Cardiac septum (tissue), 1 donor: ENCODE measurements around the gene IL17B. TPM values are rescaled to one million over a fixed set of nuclear protein-coding genes. Genes with fewer than 3 reads are reported as not detected.

Experiments used
- DNase-seq: peaks from one replicate; pipeline ENCODE4 v3.0.0-alpha.2; 2020; ENCODE audit warnings: low spot score
- intact Hi-C: fragments of 100-400 bp; cut with DNase I; formaldehyde crosslinking; loops from one replicate; pipeline ENCODE4 v1.14.0; 2022
- total RNA-seq: library from RNA; stranded (reverse); fragmentation: NEBNext Ultra II Directional; extraction: Animal tissue kit (Norgen Biotek cat#: 25700); gene quantifications from one replicate; pipeline ENCODE4 v1.2.1, GENCODE V29; 2021
- donor health status: DM: no; HTN: no; CAD: no.

IL17B gene
- total RNA-seq, 1 donor from 2014 or later = not detected

GRCh38 chr5:149341876-149342275 lies 37.2 kb downstream of the IL17B start:
- intact Hi-C loops = no loop called here
- no peak for DNase-seq

DNA sequence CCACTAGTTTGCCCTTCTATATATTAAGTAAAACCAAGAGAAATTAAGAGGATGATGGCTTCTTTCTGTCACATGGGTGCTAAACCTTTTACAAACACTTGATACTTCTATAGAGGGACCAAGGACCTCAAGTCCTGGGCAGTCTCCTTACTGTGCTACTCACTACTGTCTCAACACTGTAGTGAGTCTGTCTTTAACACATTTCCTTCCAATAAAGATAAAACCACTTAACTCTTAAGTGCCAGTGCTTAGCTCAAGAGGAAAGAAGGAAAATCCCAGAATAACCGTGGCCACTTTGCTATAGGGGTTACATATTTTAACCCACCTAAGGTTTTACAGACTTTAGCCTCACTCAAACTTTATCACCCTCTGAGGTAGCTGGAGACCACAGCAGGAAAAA lies 38.2 kb downstream of the IL17B start:
- no peak for DNase-seq
- intact Hi-C loops = no loop called here

DNA sequence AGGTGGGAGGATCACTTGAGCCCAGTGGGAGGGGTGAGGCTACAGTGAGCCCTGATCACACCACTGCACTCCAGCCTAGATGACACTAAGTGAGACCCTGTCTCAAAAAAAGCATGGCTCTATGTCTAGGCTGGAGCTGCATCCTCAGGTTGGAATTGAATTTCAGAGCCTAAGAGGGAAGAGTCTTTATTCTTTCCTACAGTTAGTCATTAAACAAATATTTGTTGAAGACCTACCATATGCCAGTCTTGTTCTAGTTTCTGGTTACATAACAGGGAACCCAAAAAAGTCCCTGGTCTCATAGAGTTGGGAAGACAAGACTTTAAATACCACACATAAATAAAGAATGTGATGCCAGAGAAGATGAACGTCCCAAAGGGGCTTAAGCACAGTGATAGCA lies 40.7 kb downstream of the IL17B start:
- intact Hi-C loops = no loop called here
- no peak for DNase-seq

- no peak for DNase-seq
- intact Hi-C loops = no loop called here
These were observed 41.4 kb downstream of the IL17B start for GRCh38 chr5:149337736-149338135.

DNA sequence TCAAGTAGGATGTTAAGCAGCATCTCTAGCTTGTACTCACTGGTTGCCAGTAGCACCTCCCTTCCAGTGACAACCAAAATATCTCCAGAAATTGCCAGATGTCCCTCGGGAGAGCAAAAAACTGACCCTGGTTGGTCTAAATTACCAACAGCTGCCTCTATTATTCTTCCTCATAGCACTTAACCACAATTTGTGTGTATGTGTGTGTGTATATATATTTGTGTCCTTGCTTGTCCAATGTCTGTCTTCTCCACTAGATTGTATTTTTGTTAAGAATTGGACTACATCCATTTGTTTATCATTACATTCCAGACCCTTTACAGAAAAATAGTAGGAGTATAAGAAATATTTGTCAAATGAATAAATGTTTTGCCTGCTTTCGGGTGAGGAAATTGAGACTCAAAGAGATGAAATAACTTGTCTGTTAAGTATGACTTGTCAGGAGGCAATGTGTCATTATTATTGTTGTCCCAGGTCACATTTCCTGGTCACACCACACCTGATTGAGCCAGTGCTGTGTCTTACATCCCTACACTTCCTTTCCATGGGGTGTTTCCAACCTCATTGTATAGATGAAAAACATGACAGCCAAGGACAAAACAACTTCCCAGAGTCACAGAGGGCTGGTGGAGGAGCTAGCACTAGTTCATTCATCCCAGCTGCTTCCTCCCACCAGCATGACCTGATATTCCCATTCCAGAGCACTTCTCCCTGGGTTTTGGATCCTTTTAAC lies 45.2 kb downstream of the IL17B start:
- no peak for DNase-seq
- intact Hi-C loops = no loop called here

GRCh38 chr5:149328177-149328576 lies 50.9 kb downstream of the IL17B start:
- intact Hi-C loops = no loop called here
- no peak for DNase-seq

DNA sequence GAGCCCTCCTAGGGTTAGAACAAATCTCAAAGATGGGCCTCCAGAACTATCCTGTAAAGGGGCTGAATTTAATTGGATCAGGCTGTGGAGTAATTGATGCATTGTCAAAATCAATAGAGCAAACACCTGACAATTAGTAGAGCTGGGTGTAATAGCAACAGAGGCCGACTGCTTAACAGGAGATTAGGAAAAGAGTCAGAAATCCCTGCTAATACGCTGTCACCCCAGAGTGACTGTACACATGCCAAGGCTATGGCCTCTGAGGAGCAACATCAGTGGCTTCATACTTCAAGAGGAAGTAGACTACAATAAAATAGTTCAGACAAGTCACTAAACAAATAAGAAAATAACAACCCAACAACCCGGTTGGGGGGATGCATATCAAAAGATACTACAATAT lies 52.5 kb downstream of the IL17B start:
- DNase-seq = no peak
- intact Hi-C loops = no loop called here

DNA sequence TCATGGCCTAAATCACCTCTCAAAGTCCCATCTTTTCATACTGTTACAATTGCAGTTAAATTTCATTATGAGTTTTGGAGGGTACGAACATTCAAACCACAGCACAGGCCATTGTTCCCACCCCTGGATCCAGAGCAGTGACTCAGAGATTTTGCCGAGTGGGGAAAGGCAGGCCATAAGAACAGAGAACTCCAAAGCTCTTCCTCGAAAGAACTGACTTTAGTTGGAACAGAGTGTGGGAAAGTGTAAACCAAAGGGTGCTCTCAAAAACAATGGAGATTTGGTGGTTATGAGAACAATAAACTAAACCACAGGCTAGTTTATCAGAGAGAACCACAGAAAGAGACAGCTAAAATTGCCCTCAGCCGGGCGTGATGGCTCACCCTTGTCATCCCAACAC lies 53.2 kb downstream of the IL17B start:
- intact Hi-C loops = no loop called here
- DNase-seq = no peak

DNA sequence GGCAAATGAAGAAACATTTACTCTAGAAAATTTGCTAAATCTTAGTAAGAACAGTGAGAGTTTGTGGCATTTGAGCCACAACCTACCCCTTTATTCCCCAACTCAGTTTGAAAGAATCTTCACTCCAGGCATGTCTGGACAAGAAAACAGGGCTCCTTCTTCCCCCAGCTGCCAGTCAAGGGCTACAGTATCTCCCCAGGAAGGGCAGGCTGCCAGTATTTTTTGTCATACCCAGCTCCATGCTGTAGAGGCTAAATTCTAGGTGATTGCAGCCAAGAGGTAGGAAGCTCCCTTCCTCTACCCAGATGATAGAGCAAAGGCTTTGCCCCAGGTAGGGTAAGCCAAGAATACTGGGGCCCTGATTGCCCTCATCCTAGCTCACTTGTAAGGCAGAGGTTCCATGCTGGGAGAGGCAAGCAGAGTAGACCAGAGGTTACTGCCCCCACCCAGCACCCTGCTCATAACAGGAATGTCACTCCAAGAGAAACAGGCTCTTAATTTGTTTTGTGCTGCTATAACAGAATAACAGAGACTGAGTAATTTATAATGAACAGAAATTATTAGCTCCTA lies 53.8 kb downstream of the IL17B start:
- intact Hi-C loops = no loop called here
- DNase-seq = no peak

DNA sequence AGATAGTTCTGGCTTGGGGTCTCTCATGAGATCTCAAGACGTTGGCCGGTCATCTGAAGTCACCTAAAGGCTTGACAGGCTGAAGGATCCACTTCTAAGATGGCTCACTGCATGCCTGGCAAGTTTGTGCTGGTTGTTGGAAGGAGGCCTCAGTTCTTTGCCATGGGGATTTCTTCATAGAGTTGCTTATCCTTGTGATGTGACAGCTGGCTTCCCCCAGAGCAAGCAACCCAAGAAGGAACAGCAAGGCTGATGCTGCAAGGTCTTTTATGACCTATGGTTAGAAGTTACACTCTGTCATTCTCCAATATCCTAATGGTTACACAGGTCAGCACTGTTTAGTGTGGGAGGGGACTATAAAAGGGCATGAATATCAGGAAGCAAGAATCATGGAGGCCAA lies 54.5 kb downstream of the IL17B start:
- no peak for DNase-seq
- intact Hi-C loops = loop anchor here (5.0 kb wide), 1 partner anchor 108 kb away; no protein-coding TSS in a partner anchor

Other genes with a start within 250 kb of the IL17B start
- 118 TPM for gene ABLIM3, start 237.8 kb downstream of the IL17B start, total RNA-seq
- 55.2 TPM for gene AFAP1L1, start 107.4 kb downstream of the IL17B start, total RNA-seq
- 11.0 TPM for gene GRPEL2, start 33.8 kb downstream of the IL17B start, total RNA-seq
- 4.3 TPM for gene PCYOX1L, start 21.2 kb downstream of the IL17B start, total RNA-seq
- 206 TPM for gene CSNK1A1, start 172.1 kb upstream of the IL17B start, total RNA-seq
- 15.8 TPM for gene ARHGEF37, start 202.2 kb upstream of the IL17B start, total RNA-seq